IPS-NIHi7 (cell line): Measurements from ENCODE around the gene PIEZO2.

Source experiments
- DNase-seq: peaks from one replicate; pipeline ENCODE4 v3.0.0; 2012; ENCODE audit warnings: mixed read lengths; ENCODE audit errors: extremely low spot score

PIEZO2 gene

GRCh38 chr18:11027862-11028261 is 121.5 kb downstream of the PIEZO2 start:
- DNase-seq, result no peak

- DNase-seq, result no peak
These were observed 123.7 kb downstream of the PIEZO2 start for GRCh38 chr18:11025671-11026070.

GRCh38 chr18:11024928-11025669 is 124.3 kb downstream of the PIEZO2 start:
- no peak for DNase-seq

GRCh38 chr18:11021477-11021876 is 127.9 kb downstream of the PIEZO2 start:
- DNase-seq, result no peak

GRCh38 chr18:11020877-11021414 is 128.4 kb downstream of the PIEZO2 start:
- no peak for DNase-seq

- no peak for DNase-seq
These were observed 129.1 kb downstream of the PIEZO2 start for GRCh38 chr18:11020161-11020853.

GRCh38 chr18:11019295-11020105 is 129.9 kb downstream of the PIEZO2 start:
- DNase-seq, result no peak

GRCh38 chr18:11009869-11010268 is 139.5 kb downstream of the PIEZO2 start:
- no peak for DNase-seq

- DNase-seq, result no peak
These were observed 140.2 kb downstream of the PIEZO2 start for GRCh38 chr18:11009147-11009546.

GRCh38 chr18:11008505-11008904 is 140.9 kb downstream of the PIEZO2 start:
- no peak for DNase-seq

- peak; percentile 32 for DNase-seq
These were observed 143.8 kb downstream of the PIEZO2 start for GRCh38 chr18:11005528-11005927.

- DNase-seq, result no peak
These were observed 144.4 kb downstream of the PIEZO2 start for GRCh38 chr18:11004951-11005350.

GRCh38 chr18:11004294-11004693 is 145.1 kb downstream of the PIEZO2 start:
- DNase-seq, result no peak

GRCh38 chr18:11002796-11003195 is 146.6 kb downstream of the PIEZO2 start:
- no peak for DNase-seq

- no peak for DNase-seq
These were observed 147.1 kb downstream of the PIEZO2 start for GRCh38 chr18:11002277-11002676.

GRCh38 chr18:11000071-11000470 is 149.3 kb downstream of the PIEZO2 start:
- DNase-seq, result no peak

GRCh38 chr18:10997885-10998284 is 151.5 kb downstream of the PIEZO2 start:
- no peak for DNase-seq

- no peak for DNase-seq
These were observed 153.8 kb downstream of the PIEZO2 start for GRCh38 chr18:10995550-10995949.

- no peak for DNase-seq
These were observed 159.9 kb downstream of the PIEZO2 start for GRCh38 chr18:10989486-10989885.

- no peak for DNase-seq
These were observed 163.7 kb downstream of the PIEZO2 start for GRCh38 chr18:10985689-10986088.

GRCh38 chr18:10979411-10979810 is 170.0 kb downstream of the PIEZO2 start:
- DNase-seq, result no peak

- DNase-seq, result no peak
These were observed 172.3 kb downstream of the PIEZO2 start for GRCh38 chr18:10977042-10977441.
